T47D (cell line): ENCODE data around the gene PRKCZ.

Experiments
- DNase-seq, 2 experiments: peaks; one replicate each; pipeline versions ENCODE4 v3.0.0 to v3.0.0-alpha.2; 2011 to 2012; ENCODE audit warnings: low read depth in 1 of 2, low spot score in 1 of 2
- JUND ChIP-seq: IDR thresholded peaks from 2 replicates; pipeline ENCODE4 v1.6.1; 2012; ENCODE audit warnings: low read depth
- in situ Hi-C: cut with HindIII; loops from 2 replicates; pipeline ENCODE4 v1.10.0; 2016; ENCODE audit warnings: low sequenced_read_pairs, low pct_unique_long_range_greater_than_20kb

PRKCZ gene

DNA sequence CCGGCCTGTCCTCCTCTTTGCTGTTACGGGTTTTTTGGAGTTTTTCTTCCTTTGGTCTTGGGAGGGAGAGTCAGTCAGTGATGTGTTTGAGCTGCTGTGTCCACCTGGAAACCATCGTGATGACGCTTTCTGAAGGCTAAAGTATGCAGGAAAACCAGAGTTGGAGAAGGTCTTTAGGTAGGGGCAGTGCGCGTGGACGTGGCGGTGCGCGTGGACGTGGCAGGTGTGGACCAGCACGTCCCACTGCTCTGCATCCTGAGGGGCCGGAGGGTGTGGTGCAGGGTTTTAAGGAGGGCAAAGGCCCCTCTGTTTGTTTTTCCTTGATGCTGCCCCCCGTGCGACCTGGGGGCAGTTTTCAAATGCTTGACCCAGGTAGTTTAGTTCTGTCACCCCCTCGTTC, 29.9 kb downstream of the PRKCZ start:
- TF ChIP-seq JUND = no peak
- in situ Hi-C loops = no loop called here
- no peak for DNase-seq

DNA sequence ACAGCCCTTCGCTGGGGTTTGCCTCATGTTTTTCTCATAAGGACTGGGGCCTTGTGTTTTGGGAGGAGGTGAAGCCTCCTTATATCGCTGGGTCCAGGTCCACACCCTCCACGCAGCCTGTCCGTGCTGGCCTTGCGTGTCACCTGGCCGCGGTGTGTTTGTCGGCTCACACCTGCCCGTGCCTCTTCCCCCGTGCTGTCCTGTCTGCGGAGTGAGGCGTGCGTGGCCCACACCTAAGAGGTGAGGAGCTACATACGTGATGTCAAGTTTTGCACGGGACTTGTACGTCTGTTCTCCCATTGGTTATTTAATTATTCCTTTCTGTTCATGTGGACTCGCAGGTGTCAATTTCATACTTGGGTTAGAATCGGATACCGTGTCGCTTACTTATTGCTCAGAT, 30.7 kb downstream of the PRKCZ start:
- no peak for TF ChIP-seq JUND
- no peak for DNase-seq
- in situ Hi-C loops = no loop called here

DNA sequence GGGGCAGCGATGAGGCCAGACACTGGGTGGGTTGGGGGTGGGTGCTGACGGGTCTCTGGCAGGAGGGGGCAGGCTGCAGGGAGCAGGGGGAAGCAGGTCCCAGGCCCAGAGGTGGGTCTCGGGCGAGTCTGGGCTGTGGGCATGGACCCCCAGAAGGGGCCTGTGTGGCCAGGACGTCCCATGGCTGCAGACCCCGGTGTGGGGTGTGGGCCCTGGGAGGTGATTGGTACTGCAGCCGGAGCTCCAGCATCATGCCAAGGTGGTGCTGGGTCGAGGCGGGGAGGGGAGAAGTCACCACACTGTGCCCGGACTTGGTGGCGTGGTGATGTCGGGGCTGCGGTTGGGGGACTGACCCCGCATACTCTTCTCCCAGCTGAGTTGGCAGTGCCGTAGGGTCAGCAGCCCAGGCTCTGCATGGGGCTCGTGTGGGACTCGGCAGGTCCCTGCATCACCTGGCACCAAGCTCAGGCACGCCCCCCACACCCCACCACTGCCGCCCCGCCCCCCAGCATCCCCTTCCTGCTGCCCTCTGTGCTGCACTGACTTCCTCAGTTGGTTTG, 31.2 kb downstream of the PRKCZ start:
- in situ Hi-C loops = no loop called here
- TF ChIP-seq JUND = no peak

DNA sequence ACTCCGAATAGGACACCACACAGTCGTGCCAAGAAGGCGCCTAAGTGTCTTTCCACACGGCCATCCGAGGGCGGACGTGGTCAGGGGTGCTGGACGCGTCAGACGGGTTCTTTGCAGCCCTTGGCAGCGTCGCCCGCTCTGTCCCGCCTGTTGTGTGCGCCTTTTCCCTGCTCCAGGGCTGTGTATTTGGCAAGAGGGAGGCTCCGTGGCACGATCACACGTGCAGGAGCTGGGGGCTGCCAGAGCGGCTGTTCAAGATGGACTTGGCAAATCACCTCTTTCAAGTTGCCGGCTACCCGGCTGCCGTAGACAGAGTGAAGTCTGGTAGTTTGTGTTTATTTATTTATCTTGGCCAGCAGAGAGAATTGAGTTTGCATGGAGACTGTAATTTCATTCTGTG, 31.9 kb downstream of the PRKCZ start:
- DNase-seq = peak; percentile 67 to 79
- in situ Hi-C loops = no loop called here
- TF ChIP-seq JUND = no peak

More for the DNA sequence above, 31.2 kb downstream of the PRKCZ start:
- DNase-seq = no peak

DNA sequence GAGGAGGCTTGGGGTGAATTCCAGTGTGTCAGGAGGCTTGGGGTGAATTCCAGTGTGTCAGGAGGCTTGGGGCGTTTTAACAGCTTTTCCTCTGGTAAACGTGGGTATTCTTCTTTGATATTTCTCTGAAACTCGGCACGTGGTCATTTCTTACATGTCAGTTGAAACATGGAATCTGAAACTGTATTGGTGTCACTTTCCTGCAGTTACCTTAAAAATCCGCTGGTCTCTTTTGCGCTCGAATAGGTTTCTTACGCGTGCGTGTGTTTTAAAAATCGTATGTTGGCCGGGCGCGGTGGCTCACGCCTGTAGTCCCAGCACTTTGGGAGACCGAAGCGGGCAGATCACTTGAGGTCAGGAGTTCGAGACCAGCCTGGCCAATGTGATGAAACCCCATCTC, 33.5 kb downstream of the PRKCZ start:
- DNase-seq = no peak
- in situ Hi-C loops = no loop called here

DNA sequence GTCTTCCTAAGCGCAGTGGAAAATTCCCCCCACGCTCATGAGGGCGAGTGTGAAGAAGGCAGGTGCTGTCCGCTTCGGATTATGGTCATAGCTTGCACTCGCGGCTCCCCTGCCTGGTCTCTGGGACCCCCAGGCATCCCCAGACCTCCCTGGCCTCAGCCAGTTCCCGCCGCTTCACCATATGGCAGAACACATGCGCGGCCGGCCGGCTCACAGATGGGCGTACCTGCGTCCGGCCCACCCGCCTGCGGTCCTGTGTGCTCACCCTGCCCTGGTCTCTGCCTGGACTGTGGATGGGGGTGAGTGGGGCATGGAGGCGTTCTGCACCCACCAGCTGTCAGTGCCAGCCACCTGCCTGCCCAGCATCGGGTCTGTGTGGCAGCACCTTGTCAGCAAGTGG, 34.1 kb downstream of the PRKCZ start:
- no peak for TF ChIP-seq JUND
- in situ Hi-C loops = no loop called here
- no peak for DNase-seq

More for the DNA sequence above, 33.5 kb downstream of the PRKCZ start:
- no peak for TF ChIP-seq JUND

DNA sequence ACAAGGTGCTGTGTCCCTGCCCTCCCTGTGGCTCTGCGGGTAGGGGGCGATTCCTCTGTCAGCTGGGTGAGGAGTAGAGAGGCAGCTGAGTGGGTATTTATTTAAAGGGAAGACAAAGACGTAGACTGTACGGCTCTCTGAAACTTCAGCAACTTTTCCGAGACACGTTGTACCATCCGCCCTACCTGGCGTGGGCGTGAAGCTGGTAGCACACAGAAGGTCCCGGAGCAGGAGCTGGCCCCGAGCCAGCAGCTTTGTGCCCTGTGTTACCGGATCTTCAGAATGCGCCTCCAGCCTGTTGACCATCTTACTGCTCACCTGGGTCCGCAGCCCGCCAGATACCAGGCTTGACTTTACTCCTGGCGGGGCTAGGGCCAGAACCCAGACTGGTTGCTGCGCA, 34.9 kb downstream of the PRKCZ start:
- TF ChIP-seq JUND = no peak
- in situ Hi-C loops = no loop called here
- no peak for DNase-seq

DNA sequence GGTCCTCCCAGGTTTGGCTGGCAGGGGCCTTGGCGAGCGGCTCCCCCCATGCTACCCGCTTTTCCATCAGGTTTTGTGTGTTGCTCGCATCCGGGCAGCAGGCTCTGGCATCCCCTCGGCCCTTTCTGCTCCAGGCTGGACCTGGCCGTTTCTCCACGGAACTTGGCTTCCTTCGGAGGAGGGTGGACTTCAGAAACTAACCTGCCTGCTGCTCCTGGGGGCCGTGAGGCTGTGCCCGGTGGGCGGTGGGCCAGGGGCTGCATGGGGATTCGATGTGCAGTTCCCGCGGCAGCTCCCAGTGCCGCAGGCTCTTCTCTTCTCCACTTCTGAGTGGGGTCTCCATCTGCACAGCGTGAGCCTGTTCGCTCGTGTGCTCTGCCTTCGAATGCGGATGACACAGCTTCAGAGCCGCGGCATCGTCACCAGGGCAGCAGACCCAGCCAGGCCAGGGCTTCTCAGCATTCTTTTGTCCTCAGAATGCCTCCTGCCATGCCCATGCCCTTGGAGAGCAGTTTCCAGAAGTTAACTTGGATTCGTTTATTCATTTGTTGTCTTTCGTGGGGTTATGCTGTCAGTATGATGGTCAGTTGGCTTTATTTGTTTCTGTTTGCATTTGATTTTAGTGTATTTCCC, 36.4 kb downstream of the PRKCZ start:
- in situ Hi-C loops = no loop called here
- no peak for DNase-seq
- TF ChIP-seq JUND = no peak

DNA sequence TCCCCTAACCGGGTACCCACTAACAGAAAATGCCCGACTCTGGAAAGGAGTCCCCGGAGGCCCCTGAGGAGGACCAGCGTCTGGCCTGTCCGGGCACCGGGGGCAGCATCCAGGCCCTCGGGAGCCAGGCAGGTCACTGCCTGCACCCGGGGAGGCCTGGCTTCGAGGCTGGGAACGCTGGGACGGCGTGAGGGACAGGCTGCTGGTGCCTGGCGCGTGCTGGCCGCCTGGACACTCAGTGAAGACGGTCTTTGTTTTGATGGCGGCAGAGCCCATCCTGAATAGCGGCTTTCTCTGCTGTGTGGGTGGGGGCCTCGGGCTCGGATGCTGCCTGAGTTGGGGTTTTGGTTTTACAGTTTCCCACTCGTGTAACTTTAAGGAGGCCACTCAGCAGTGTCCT, 37.6 kb downstream of the PRKCZ start:
- no peak for DNase-seq
- TF ChIP-seq JUND = no peak
- in situ Hi-C loops = no loop called here

DNA sequence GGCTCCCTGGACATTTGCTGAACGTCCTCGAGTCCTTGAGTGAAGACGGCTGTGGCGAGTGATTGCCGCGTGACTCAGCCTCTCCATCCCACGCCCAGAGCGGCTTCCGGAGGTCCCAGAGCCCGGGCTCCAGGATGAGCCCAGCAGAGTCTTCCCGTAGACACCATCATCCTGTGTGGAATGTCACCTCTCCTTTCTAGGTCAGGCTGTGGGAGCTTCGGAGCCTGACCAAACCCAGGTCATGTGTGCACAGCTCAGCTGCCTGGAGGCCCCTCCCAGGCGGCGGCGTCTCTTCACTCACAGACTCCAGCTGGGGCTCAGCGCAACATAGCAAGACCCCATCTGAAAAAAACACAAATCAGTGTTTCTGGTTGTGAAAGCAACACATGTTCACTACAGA, 38.2 kb downstream of the PRKCZ start:
- no peak for TF ChIP-seq JUND
- in situ Hi-C loops = no loop called here
- no peak for DNase-seq

DNA sequence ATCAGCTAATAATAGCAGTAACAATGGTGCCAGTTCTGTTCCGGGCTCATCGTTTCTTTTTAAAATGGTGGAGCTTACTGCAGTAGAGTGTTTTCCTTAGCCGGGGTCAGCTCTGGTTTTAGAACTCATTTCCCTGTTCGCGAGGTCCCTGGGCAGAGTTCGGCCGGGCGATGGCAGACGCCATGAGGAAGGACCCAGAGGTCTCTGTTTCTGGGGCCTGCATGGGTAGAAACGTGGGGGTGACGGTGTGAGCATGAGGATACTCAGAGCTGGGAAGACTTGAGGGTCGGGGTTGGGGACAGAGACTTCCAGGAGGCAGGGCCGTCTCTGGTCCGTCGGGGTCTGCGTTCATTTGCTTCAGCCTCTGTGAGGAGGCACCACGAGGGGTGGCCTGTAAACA, 38.8 kb downstream of the PRKCZ start:
- in situ Hi-C loops = no loop called here
- DNase-seq = no peak
- TF ChIP-seq JUND = no peak

DNA sequence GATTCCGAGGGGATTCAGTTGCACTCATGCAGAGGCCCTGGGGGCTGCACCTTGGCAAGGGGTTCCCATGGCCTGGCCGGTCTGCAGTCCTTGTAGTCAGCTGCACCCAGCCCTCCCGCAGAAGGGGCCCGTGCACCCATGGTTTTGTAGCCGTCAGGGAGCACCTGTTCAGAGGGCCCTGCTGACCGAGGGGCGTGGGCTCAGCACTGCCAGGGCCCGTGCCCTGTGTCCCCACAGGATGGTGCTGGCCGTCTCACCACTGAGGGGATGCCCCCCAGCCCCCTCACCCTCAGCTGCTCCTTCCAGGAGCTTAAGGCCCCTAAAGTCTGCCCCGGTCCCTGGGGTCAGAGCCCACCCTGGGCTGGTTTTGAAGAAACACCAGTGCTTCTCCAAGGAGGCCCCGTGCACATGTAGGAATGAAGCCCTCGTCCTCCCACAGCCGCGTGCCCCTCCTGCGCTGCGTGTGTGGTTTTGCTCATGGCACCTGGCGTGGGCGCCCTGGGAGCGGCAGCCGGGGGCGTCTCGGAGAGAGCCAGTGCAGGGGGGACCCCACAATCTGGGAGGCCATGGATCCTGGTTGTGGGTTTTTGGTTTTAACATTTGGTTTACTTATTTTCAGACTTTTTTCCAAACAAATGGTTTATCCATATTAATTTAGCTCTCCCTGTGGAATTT, 40.1 kb downstream of the PRKCZ start:
- in situ Hi-C loops = no loop called here
- TF ChIP-seq JUND = no peak
- DNase-seq = no peak
